Pons (tissue), 1 donor: ENCODE data around the gene DNAH1.

Source experiments
- DNase-seq: peaks from one replicate; pipeline ENCODE4 v3.0.0-alpha.2; 2016; ENCODE audit warnings: low spot score

The DNAH1 gene

GRCh38 chr3:52404391-52404790 lies 88.3 kb downstream of the DNAH1 start:
- no peak for DNase-seq

GRCh38 chr3:52405066-52405465 lies 88.9 kb downstream of the DNAH1 start:
- DNase-seq = no peak

- no peak for DNase-seq
These were observed 89.5 kb downstream of the DNAH1 start for GRCh38 chr3:52405601-52406110.

DNA sequence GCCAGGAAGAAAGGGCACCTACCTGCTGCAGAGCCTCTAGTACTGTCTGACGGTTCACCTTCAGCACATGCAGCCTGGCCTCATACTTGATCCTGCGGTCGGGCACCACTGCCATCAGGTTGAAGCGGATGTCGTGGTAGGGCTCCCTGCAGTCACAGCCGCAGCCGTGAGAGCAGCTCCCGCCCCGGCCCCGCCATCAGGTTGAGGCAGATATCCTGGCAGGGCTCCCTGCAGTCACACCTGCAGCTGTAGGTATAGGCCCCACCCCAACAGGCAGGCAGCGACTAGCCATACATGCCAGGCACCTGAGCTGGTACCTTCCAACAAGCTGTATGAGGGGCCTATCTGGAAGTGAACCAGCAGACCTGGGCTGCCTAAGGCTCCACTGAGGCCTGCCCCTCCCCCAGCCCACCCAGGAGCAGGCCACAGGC lies 90.1 kb downstream of the DNAH1 start:
- no peak for DNase-seq

DNA sequence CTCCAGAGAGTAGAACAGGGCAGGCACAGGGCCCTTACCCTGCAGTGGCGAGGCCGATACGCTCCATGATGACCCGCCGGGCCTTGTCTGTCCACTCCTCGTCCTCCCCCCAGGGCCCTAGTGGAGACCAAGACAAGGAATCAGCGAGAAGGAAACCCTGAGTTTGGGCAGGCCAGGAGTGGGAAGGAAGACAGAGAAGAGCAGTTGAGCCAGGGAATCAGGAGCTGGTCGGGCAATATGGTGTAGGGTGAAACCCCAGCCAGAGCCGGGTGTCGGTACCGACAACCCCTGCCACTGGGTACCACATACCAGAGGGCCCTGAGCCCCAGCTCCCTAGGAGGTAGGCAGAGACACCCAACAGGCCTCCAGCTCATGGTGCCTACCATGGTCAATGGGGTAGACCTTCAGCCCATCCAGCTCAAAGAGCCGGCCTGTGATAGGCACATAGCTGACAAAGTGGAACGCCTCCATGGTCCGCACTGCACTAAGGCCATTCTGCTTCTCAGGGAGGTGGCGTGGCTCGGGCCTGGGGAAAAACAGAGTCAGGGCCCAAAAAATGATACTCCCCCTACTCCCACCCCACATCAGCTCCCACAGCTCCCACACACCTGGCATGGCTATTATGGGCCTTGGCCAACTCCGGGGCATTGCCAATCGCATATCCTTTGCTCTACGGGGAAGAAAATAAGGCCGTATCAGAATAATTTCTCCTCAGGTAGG lies 90.8 kb downstream of the DNAH1 start:
- DNase-seq = no peak

- DNase-seq = no peak
These were observed 91.7 kb downstream of the DNAH1 start for GRCh38 chr3:52407779-52408178.

DNA sequence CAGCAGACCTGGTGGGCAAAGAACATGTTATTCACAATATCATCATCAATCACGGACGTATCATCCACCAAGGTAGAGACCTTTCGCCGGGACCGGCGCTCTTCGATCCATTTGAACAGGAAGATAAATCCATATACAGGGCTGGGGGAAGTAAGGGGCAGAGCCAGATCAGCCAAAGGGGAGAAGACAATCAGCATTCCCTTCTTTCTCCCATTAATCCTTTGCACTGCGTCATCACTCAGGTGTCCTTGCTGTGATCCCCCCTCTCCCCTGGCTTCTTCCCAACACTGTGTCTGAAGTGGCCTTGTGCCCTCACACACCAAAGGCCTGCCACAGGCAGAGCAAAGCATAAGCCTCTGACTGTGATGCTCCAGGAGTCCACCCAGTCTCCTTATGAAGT lies 92.3 kb downstream of the DNAH1 start:
- no peak for DNase-seq

- no peak for DNase-seq
These were observed 99.7 kb downstream of the DNAH1 start for GRCh38 chr3:52415800-52416199.

DNA sequence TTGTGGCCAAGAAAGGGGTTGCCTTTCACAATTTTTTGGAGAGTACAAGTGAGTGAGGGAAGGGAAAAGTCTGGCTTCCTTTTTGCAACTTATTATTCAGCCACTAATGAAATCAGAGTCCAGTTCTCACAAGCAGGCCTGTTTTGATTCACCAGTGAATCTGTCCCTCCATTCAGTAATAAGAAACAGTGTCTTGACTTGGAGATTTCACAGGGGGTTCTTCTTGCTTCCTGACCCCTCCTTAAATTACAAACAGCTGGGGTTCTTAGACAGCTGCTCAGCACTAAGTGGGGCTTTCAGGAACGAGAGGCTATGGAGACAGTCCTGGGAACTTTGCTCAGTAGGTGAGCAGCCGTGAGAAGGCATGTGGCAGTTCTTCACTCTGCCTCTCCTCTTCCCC lies 104.3 kb downstream of the DNAH1 start:
- no peak for DNase-seq

DNA sequence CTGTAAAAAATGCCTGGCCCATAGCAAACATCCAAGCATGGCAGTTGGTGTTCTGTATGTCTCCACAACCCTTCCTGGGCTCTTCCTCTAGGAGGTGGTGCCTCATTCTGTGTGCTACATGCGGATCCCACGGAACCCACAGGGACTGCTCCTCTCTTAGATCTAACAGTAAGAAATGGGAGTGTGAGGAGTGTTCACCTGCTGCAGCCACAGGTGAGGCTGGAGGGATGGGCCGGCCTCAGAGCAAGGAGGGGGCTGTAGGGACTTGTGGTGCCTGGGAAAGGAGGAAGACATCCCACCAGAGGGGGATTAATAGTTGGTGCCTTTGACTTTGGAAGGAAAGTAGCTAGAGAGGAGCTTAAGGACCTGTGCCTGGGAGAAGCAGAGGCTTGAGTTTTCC lies 106.5 kb downstream of the DNAH1 start:
- DNase-seq = no peak

DNA sequence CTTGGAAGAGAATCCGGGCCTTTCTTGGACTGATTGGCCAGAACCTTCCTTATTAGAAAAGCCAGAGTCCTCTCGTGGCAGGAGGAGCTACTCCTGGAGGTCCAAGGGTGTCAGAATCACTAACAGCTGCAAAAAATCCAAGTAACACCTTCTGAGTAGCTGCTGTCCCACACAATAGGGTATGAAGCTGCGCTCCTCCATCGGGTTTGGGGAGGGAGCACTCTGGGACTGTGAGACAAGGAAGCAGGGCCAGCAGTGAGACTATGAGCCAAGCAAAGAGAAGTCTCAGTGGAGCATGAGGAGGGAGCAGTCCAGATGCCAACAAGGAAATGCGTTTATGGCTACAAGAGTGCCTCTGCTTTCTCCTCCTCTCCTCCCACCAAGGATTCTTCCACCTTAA lies 107.1 kb downstream of the DNAH1 start:
- DNase-seq = no peak

- DNase-seq = peak; percentile 92
These were observed 112.3 kb downstream of the DNAH1 start for GRCh38 chr3:52428151-52429005.

DNA sequence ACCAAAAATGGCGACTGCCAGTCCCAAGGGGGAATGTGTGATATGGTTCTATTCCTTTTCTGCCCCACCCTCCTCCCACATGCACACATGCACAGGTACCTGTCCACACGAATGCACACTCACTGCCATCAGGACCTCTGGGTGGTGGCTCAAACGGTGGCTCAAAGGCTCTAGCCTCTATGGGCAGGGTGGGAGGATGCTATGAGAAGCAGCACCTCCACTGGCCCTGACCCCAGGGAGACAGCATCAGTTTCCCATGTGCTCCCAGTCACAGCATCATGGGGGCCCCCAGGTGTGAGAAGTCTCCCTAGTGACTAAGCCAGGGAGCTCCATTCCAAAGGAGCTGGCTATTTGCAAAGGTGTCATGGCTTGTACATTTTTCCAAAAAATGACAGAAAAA lies 112.9 kb downstream of the DNAH1 start:
- no peak for DNase-seq

DNA sequence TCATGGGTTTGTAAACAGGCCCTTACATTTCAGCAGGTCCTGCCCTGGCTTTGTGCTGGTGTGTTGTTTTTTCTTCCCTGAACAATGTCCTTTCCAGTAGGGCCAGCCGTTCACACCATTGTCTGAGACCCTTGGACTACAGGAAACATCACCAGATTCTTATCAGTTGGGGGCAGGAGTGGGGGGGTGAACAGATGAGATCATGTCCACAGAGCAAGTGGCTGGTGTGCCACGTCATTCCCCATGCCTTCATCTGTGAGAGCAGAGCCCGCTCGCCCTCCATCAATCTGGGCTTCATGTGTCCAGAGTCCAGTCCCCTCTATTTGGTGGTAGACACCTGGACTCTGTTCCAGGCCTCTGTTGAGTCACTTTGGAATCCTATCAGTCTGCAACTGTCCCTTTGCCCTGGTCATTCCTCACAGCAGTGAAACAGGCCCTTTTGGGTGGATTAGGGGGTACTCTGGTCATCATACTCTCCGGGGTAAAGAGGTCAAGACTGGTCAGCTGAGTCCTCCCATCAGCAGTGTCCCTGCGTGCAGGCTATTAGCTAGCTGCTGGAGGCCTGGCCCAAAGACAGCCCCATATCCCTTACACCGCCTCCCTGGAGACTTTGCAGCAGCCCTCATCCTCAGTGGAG lies 113.8 kb downstream of the DNAH1 start:
- DNase-seq = peak; percentile 49

- no peak for DNase-seq
These were observed 114.3 kb downstream of the DNAH1 start for GRCh38 chr3:52430416-52430810.

DNA sequence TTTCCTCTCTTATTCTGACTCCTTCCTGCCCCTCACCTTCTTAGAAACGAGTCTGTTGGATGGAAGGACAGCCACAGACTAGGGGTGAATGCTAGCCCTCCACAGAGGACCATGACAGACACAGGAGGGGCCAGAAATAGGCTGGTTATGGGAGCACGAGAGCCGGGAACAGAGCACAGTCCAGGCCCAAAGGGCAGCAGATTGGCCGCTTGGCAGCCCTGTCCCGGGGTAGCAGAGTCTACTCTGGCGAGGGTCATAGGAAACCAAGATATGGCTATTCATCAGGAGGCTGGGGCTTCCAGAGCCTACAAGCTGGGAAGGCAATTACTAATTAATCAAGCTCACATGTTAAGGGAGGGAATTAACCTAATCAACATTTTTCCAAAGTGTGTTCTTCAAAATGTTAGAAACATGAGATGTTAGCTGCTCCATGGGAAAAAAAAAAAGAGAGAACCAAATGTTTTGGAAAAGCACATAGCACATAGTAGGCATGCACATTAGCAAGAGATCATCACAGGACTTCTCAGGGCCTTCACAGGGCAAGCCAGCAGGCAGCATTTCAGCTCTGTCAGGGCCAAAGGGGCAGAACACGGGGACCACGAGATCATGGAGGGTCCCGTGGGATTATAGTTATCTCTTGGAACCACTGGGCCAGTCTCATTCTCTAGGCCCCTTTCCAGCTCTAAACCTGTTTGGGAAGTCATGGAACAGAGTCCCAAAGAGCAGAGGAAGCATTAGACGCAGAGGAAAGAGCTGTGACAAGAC lies 115.5 kb downstream of the DNAH1 start:
- DNase-seq = no peak

DNA sequence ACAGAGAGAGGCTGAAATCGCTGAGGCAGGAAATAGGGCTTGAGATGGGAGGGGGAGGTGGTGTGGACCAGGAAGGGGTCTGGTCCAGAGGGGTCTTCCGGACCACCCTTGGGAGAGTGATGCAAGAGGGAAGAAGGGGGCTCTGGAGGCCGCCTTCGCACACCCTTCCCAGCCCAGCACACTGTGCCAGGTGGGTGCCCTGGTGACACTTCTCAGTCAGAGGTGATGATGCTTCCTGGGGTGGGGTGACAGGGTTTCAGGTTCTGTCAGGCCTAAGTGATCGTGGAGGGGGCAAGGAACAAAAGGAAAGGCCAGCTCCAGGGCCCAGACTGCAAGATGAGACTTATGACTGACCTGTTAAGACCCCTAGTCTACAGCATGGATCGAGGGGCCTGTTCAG lies 116.1 kb downstream of the DNAH1 start:
- no peak for DNase-seq

DNA sequence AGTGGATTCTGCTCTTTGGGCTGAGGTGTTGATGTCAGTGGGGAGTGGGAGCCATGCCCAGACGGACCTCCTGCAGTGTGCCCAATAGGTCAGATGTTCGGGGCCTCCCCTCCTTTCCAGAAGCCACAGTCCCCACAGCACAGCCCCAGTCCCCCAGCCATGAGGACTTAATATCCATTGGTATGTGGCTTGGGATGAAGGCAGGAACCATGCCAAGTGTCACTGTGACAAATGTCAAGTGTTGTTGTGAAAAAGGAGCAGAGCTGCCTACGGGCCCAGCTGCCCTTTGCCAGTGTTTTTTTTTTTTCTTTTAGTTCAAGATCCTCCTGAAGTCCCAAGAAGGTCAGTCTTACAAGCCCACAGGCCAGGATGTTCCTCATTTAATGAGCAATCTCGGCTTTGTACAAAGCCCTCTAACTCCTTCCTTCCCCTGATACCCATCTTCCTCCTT lies 116.6 kb downstream of the DNAH1 start:
- DNase-seq = no peak

GRCh38 chr3:52433328-52433995 lies 117.3 kb downstream of the DNAH1 start:
- no peak for DNase-seq

- no peak for DNase-seq
These were observed 117.9 kb downstream of the DNAH1 start for GRCh38 chr3:52433996-52434479.

GRCh38 chr3:52434491-52435115 lies 118.5 kb downstream of the DNAH1 start:
- DNase-seq = no peak
